ENCODE data around the gene DNAH10.

DNAH10 gene

DNA sequence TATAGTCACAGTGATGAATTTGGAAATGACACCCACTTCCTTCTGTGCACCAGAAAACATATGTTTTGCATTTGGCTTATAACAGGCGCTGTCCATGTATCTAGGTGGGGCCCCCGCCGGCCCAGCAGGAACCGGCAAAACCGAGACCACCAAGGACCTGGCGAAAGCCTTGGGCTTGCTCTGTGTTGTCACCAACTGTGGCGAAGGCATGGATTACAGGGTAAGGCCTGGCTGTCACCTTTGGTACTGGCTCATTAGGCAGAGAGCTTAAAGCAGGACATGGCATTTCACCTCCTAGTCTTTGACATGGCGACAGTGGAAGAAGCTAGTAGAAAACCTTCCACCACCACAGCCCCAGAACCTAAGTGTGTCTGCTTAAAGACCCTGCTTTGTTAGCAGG is 85.8 kb downstream of the DNAH10 start:
- DNase-seq = no peak

- DNase-seq = no peak
Observed at GRCh38 chr12:123849517-123849916, 87.4 kb downstream of the DNAH10 start.

DNA sequence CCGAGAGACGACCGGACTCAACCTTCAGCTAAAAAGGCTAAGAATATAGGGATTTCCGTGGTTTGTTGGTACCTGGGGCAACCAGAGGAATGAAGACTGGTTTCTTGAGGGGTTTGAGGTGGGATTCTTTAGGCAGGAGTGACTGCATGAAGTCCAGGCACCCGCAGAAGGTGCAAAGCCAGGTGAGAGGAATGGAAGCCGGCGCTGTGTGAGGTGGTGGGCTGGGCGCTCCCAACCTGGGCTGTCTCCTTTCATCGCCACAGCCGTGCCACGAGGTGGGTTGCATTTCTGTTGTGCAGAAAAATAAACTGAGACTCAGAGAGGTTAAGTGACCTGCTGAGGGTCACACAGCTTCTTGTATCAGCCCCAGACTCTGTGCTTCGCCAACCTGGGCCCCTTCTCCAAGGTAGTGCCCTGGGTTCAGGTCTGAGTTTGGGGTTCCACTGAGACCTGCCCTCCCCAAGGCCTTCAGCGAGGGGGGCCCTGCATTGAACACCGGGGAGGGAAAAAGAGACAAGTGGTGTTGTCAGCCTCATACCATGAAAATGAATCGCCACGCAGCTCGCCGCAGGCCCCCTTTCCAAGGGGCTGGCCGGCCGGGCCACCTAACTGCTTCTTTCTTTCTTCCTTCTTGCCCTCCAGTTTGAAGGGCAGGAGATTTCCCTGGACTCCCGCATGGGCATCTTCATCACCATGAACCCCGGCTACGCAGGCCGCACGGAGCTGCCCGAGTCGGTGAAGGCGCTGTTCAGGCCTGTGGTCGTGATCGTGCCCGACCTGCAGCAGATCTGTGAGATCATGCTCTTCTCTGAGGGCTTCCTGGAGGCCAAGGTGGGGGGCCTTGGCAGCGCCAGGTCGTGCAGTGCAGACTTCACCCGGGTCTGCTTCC is 88.4 kb downstream of the DNAH10 start:
- no peak for DNase-seq

DNA sequence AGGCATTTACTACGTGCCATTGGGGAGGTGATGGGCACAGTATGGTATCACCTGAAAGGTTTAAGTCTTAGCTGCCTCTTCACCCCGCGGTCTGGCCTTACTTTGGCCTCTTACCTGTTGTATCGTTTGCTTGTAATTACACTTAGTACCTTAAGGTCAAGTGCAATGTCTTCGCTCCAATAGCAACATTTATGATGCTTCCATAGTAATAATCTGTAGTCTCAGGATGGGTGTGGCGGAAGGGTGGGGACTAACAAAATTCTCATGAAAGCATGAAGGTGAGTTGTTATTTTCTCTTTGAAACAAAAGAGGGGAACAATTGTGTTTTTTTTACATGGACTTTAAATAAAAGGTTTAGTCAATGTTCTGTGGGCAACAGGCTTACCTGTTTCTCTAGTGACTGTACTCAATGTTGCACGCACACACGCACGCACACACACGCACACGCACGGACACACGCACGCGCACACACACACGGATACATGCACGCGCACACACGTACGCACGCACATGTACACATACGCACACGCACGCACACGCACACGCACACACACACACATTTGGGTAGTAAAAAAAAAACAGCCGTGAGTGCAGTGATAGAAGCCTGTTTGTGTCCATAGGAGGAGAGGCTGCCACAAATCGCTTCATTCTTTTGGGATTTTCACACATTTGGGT is 91.4 kb downstream of the DNAH10 start:
- DNase-seq = no peak

DNA sequence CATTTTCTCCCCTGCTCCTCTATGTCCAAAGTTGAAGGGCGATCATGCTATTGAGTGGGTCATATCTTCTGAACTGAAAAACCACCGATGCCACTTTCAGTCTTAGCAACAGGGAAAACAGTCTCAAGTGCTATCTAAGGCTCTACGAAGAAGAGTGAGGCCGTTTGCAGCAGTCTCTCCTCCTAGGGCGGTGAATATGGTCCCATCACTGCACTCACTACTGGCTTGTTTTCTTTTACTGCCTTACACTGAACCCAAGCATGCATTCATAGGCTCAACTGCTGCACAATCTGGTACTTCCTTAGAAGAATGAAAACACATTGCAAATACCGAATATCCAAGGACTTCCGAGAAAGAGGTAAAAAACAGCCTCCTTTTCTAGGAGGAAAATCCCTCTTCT is 92.1 kb downstream of the DNAH10 start:
- no peak for DNase-seq

- no peak for DNase-seq
Observed at GRCh38 chr12:123854918-123855317, 92.8 kb downstream of the DNAH10 start.

GRCh38 chr12:123856681-123857080 is 94.6 kb downstream of the DNAH10 start:
- DNase-seq = no peak

GRCh38 chr12:123858176-123858575 is 96.1 kb downstream of the DNAH10 start:
- no peak for DNase-seq

GRCh38 chr12:123859035-123859434 is 96.9 kb downstream of the DNAH10 start:
- no peak for DNase-seq

GRCh38 chr12:123860377-123860776 is 98.3 kb downstream of the DNAH10 start:
- DNase-seq = no peak

DNA sequence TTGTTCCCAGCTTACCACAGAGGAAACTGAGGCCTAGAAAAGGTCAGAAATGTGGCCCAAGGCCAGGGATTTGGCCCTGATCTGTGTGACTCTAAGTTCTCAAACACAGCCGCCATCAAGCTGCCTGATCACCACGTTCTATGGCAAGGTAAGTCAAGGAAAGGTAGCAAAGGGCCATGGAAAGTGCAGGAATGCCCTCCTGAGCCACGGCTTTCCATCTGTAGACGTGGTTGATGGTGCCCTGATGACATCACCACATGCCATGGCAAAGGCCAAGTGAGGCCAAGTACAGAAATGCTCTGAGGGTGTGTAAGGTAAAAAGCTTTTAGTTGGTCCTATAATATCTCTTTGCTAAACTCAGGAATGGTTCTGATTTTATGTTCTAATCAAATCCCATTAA is 99.3 kb downstream of the DNAH10 start:
- DNase-seq = no peak

GRCh38 chr12:123867141-123867540 is 105.0 kb downstream of the DNAH10 start:
- DNase-seq = no peak

DNA sequence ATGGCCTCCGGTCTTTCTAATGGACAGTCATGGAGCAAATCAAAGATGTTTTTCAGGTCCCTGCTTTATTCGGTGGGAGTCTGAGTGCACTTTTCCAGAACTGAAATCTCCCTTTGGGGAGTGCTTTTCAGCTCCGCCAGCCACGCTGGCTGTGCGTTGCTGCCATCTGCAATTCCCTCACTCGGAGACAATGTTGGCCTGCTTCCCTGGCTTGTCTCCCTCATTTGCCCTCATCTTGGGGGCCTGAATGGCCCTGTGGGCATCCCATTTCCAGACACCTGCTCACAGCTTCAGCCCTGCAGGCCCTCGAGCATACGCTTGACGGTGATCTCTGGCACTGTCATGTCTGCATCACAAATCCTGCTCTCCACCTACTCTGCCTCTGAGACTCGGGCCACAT is 106.7 kb downstream of the DNAH10 start:
- DNase-seq = no peak

DNA sequence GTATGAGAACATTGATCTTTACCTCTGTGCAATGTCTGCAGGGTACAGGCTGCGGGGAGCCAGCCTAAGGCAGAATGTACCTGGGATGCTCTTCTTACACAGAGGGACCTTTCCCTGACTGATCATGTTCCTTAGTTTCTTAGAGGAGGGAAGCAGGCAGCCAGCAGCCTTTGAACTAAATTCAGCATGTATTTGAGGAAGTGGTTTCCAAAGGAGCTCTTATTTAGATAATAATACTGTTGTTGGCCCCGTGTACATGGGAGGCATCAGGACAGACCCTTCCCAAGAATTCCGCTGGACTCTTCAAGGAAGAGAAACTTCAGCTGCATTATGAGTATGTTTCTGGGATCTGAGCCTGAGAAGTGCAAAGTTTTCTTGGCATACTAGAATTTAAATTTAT is 111.7 kb downstream of the DNAH10 start:
- no peak for DNase-seq

GRCh38 chr12:123877968-123878367 is 115.9 kb downstream of the DNAH10 start:
- DNase-seq = no peak

DNA sequence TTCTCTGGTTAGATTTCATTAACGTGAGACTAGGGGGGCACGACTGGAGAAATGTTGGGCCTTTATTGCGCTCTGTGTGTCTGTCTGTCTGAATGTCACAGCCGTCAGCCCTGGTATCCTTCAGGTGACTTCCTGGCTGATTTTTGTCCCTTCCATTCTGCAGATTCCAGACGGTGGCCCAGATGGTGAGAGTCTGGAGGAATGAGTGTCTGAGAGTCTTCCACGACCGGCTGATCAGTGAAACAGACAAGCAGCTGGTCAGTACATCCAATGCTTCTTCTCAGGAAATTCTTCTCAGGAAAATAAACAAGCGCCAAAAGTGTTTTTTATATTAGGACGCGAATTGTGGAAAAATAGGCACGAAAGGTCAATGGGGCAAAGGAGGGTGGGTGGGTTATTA is 117.0 kb downstream of the DNAH10 start:
- no peak for DNase-seq

DNA sequence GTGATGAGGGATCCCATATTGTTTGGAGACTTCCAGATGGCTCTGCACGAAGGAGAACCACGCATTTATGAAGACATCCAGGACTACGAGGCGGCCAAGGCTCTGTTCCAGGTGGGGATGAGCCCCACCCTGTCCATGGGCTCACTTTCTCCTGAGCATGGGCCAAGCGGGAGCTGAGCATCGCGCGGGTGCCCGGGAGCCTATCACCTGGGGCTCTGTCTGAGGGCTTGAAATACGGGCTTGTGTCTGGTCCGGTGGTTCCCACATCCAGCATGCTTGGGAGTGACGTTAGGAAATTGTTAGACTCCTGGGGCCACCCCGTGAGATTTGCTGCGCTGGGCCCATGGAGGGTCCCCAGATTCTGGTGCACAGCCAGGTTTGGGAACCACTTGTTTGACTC is 117.6 kb downstream of the DNAH10 start:
- no peak for DNase-seq

- DNase-seq = no peak
Observed at GRCh38 chr12:123882161-123882705, 120.1 kb downstream of the DNAH10 start.

GRCh38 chr12:123886258-123886657 is 124.2 kb downstream of the DNAH10 start:
- DNase-seq = no peak

- no peak for DNase-seq
Observed at GRCh38 chr12:123886931-123887582, 125.0 kb downstream of the DNAH10 start.

DNA sequence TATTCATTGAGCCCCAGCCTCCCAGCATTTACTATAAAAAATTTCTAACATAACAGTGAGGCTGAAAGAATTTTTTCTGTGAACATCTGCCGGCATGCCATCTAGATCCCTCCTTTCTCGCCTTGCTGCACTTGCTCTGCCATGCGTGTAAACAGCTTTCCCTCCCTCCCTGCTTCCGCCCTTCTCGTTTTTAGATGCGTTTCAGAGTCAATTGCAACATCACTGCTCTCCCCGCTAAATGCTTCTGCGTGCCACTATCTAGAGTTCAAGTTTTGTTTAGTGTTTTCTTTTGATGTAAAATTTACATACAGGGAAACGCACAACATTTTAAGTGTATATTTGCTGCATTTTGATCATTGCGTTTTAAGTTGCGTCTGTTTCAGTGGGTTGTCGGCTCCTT is 126.9 kb downstream of the DNAH10 start:
- DNase-seq = no peak

DNA sequence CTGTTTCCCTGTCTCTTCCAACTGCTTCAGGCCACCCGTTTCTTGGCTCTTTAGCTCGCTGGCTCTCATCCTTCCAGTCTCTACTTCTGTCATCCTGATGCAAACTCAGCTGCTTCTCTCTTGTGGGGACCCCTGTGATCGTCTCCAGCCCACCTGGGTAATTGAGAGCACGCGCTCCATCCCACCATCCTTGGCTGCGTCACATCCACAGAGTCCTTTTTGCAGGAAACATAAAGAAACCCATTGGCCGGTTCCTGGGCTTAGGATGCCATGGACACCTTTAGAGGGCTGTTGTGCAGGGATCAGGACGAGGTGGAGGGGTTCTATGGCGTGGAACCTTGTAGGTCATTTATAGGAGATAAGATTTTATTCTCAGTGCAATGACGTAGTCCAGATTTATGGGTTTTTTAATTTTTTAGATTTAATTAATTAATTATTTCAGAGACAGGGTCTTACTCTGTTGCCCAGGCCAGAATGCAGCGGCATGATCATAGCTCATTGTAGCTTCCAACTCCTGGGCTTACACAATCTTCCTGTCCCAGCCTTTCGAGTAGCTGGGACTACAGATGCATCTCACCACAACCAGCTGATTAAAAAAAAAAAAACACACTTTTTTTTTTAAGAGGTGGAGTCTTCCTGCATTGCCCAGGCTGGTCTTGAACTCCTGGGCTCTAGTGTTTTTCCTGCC is 127.9 kb downstream of the DNAH10 start:
- DNase-seq = no peak

DNA sequence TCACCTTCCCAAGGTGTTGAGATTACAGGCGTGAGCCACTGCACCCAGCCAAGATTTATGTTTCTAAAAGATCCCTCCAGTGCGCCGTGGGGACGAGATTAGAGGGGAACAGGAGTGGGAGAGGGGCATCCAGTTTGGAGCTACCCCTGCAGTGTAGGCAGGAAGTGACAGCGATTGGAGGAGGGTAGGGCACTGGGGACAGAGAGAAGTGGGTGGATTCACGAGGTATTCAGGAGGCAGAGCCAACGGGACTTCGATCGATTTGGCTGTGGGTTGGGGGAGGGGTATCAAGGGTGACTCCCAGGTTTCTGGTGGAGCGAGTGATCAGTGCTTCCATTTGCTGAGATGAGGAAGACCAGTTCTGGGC is 128.4 kb downstream of the DNAH10 start:
- DNase-seq = no peak

Measured in SW 1271 (cell line).